Suprapubic skin (tissue), 3 donors: ENCODE results near the gene GFOD2.

Experiments
- POLR2AphosphoS5 ChIP-seq, 3 donors: sonication (generic); formaldehyde crosslinking; IDR thresholded peaks; one replicate each; pipeline ENCODE4 v1.6.1; 2017; ENCODE audit warnings: antibody characterized with exemption in 3 of 3
- TF ChIP-seq, protein P1 (sequence below), 2 donors: fragments of 200-600 bp in 1 of 2; fragments of 450-650 bp in 1 of 2; sonication (generic) in 1 of 2; IDR thresholded peaks; one replicate each; pipeline ENCODE4 v1.5.1; 2016 to 2019; ENCODE audit warnings: antibody characterized with exemption in 2 of 2, mild to moderate bottlenecking in 1 of 2, moderate library complexity in 1 of 2

GRCh38 chr16:67668495-67669157 is 50.5 kb downstream of the GFOD2 start:
- TF ChIP-seq, protein P1, sequence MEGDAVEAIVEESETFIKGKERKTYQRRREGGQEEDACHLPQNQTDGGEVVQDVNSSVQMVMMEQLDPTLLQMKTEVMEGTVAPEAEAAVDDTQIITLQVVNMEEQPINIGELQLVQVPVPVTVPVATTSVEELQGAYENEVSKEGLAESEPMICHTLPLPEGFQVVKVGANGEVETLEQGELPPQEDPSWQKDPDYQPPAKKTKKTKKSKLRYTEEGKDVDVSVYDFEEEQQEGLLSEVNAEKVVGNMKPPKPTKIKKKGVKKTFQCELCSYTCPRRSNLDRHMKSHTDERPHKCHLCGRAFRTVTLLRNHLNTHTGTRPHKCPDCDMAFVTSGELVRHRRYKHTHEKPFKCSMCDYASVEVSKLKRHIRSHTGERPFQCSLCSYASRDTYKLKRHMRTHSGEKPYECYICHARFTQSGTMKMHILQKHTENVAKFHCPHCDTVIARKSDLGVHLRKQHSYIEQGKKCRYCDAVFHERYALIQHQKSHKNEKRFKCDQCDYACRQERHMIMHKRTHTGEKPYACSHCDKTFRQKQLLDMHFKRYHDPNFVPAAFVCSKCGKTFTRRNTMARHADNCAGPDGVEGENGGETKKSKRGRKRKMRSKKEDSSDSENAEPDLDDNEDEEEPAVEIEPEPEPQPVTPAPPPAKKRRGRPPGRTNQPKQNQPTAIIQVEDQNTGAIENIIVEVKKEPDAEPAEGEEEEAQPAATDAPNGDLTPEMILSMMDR (IDR thresholded peaks at IDR 0.05), result no peak
- no peak for TF ChIP-seq POLR2AphosphoS5 (IDR thresholded peaks at IDR 0.05)
